Stimulated activated CD8-positive, alpha-beta memory T cell treated with anti-CD3 and anti-CD28 coated beads, Interleukin-7, amount 100 ng/mL, for 48 hours (primary cell): ENCODE data around the gene RREB1.
A peak's percentile ranks its signal among the peaks of the same experiment; 100 is the strongest.

ENCODE experiments used
- DNase-seq, 2 donors: peaks; one replicate each; pipeline ENCODE4 v3.0.0-alpha.2; 2020; ENCODE audit warnings: low read depth in 1 of 2; ENCODE audit errors: extremely low read depth in 1 of 2

RREB1 gene

GRCh38 chr6:7218406-7218988 is 110.7 kb downstream of the RREB1 start:
- no peak for DNase-seq

- DNase-seq: peak; percentile 17 to 33
These were observed 111.5 kb downstream of the RREB1 start for GRCh38 chr6:7219310-7219709.

DNA sequence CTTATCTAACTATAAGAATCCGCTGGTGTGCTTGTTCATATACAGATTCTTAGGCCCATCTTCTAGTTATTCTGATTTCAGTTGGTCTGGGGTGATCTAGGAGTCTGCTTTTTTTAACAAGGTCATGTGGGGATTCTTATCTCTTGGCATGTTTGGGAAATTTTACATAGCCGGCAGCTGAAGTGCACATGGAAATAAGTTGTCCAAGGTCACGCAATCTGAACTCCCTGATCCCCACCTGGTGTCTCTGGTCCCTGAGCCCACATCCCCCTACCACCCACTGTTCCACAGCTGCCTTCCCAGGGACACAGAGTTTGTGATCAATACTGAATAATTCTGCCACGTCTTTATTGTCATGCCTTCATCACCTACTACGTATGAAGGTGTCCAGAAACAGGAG is 114.4 kb downstream of the RREB1 start:
- DNase-seq: no peak

- DNase-seq: no peak
These were observed 117.0 kb downstream of the RREB1 start for GRCh38 chr6:7224731-7225130.

GRCh38 chr6:7228662-7229375 is 121.1 kb downstream of the RREB1 start:
- no peak for DNase-seq

GRCh38 chr6:7229376-7230326 is 121.9 kb downstream of the RREB1 start:
- DNase-seq: no peak

- DNase-seq: no peak
These were observed 122.5 kb downstream of the RREB1 start for GRCh38 chr6:7230327-7230691.

DNA sequence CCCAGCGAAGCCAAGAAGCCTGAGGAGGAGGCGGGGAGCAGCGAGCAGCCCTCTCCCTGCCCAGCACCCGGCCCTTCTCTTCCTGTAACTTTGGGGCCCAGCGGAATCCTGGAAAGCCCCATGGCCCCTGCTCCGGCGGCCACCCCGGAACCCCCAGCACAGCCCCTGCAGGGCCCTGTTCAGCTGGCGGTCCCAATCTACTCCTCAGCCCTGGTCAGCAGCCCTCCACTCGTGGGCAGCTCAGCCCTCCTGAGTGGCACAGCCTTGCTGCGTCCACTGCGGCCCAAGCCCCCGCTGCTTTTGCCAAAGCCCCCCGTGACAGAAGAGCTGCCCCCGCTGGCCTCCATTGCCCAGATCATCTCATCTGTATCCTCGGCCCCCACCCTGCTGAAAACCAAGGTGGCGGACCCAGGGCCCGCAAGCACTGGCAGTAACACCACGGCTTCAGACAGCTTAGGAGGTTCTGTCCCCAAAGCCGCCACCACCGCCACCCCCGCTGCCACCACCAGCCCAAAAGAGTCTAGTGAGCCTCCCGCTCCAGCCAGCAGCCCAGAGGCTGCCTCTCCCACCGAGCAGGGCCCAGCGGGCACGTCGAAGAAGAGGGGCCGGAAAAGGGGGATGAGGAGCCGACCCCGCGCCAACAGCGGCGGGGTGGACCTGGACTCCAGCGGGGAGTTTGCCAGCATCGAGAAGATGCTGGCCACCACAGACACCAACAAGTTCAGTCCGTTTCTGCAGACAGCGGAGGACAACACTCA is 123.4 kb downstream of the RREB1 start:
- DNase-seq: no peak

DNA sequence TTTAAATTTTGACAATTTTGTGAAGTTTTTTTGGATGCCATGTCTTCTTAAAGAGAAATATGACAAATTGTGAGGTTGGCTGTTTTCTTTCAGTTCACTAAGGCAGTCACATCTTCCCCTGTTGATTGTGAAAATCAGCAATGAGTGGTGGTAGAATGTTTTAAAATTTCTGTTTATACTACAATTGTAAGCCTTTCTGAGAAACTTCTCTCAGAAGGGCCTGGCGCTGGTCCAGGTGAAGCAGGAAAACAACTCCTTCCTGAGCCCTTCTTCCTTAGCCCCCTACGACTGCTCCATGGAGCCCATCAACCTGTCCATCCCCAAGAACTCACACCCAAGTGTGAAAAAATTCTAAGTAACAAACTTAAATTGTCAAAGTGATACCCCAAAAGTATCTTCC is 124.6 kb downstream of the RREB1 start:
- DNase-seq: no peak

- DNase-seq: no peak
These were observed 126.8 kb downstream of the RREB1 start for GRCh38 chr6:7234547-7234946.

- DNase-seq: no peak
These were observed 128.0 kb downstream of the RREB1 start for GRCh38 chr6:7235712-7236305.

GRCh38 chr6:7236306-7237209 is 128.8 kb downstream of the RREB1 start:
- DNase-seq: no peak

DNA sequence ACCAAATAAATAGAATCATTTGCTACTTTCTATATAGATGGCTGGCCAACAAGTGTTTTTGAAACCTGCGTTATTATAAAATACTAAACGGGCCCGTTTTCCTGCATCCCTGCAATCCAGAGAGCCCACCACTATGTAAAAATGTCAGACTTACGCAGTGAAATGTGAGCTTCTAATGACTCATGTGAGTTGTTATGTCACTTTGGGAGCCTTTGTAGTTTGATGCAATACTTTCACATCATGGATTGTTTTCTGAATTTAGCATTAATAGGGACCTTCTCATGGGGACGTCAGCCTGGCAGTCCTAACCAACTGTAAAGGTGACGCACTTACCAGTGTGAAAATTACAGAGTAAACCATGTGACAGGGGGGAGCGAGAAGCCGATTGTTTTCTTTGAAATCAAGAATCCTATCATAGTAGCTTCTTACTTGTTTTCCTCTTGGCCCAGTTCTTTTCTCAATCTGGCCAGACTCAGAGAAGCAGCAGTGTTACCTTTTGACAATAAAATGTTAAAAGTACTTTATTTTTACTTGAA is 130.0 kb downstream of the RREB1 start:
- DNase-seq: no peak

DNA sequence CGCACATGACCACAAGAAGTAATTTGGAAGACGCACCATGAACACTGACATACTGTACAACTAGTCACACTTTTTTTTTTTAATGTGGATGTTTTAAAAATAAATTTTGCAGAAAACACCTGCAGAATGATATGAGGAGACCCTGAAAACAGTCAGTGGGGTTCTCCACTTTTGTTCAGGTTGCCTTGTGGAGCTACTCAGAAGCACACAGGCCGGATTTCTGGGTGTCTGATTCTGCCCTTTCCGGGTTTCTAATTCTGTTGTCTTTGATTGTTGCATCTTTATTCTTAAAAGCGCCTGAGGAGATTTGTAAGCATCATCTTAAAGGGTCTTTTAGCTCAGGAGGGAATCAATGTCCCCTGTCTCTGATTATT is 130.8 kb downstream of the RREB1 start:
- DNase-seq: no peak

DNA sequence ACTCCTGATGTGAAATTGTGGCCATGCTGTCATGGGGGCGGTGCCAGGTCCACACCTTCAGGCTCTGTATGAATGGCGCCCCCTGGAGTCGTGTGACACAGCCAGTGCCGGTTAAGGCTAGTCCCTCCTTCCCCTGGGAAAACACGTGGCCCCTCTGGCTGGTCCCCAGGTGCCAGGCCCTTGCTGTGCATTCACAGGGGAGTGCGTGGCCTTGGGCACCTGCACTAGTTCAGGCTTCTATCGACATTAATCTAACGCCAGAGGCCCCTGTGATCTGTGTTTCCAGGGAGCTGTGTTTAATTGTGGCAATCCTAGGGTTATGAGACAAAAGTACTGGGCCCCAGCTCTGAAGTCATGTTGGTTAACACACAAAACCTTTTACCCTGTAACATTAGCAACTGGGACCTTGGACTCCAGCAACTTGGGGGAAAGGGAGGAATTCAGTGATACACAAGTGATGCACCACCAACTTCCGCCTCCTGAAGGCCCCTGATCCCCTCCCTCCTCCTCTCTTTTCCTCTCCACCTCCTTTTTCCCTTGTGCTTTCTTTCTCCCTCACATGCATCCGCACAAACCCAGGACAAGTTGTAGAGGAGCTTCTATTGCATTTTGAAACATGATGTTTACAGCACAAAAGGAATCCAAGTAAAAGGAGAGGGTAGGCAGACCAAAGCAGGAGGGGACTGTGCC is 131.3 kb downstream of the RREB1 start:
- DNase-seq: peak; percentile 49 to 73

GRCh38 chr6:7239590-7239948 is 131.8 kb downstream of the RREB1 start:
- no peak for DNase-seq

DNA sequence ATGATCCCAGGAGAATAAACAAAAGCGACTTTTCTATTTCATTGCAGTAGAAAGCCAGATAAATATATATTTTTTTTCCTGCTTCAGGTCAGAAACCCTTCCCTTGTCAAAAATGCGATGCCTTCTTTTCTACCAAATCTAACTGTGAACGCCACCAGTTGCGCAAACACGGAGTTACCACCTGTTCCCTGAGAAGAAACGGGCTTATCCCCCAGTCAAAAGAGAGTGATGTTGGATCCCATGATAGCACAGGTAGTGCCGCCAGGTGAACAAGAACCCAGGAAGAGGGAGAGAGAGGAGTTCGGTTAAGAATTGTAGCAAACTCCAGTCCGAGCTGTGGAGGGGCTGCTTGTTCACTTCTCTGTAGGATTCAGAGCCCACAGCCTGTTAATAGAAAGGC is 132.6 kb downstream of the RREB1 start:
- DNase-seq: no peak

DNA sequence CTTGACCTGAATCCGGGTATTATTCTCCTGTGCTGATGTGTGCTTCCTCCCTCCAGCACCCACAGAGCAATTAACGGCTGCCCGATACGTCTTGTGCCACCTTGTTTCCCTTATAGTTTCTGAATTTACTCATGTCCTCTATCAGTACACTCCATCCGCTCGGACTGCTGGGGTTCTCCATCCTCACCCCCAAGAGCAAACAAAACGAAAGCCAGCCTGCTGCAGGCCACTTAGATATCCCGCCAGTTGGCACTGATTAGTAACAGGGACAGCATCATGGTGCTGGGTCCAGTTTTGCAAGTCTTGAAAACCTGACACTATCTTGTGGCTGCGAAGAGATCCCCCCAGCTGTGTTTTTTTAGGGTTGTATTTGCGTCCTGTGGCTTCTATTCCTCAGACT is 133.4 kb downstream of the RREB1 start:
- DNase-seq: no peak
